Fibroblast of peridontal ligament (primary cell): ENCODE data around the gene CLRN1.
A peak's percentile ranks its signal among the peaks of the same experiment; 100 is the strongest.
"Not testable (repeated sequence)": the region's sequence is repeated elsewhere in the genome, so short reads cannot be mapped to it uniquely, and the experiment has no call there.

ENCODE experiments used
- DNase-seq: peaks from one replicate; pipeline ENCODE4 v3.0.0-alpha.2; 2010; ENCODE audit errors: extremely low read depth

The CLRN1 gene

GRCh38 chr3:150972366-150973071 lies at the start of gene CLRN1:
CLRN1 (minus strand) TSS chr3:150972727; CDS start chr3:150972708, 19 bp downstream.
- no peak for DNase-seq

GRCh38 chr3:151016478-151016795 lies 43.9 kb upstream of the CLRN1 start:
- peak; percentile 39 for DNase-seq

- DNase-seq = peak; percentile 55
Observed at GRCh38 chr3:151015767-151016477, 43.4 kb upstream of the CLRN1 start.

GRCh38 chr3:151015181-151015580 lies 42.7 kb upstream of the CLRN1 start:
- DNase-seq = no peak

- DNase-seq = no peak
Observed at GRCh38 chr3:151014501-151015018, 42.0 kb upstream of the CLRN1 start.

- DNase-seq = no peak
Observed at GRCh38 chr3:151012753-151013152, 40.2 kb upstream of the CLRN1 start.

GRCh38 chr3:151011427-151011826 lies 38.9 kb upstream of the CLRN1 start:
- DNase-seq = peak; percentile 5

- no peak for DNase-seq
Observed at GRCh38 chr3:151009981-151010380, 37.5 kb upstream of the CLRN1 start.

GRCh38 chr3:151009430-151009829 lies 36.9 kb upstream of the CLRN1 start:
- DNase-seq = no peak

- peak; percentile 80 for DNase-seq
Observed at GRCh38 chr3:151008699-151009098, 36.2 kb upstream of the CLRN1 start.

GRCh38 chr3:151003768-151004134 lies 31.2 kb upstream of the CLRN1 start:
- no peak for DNase-seq

- DNase-seq = no peak
Observed at GRCh38 chr3:151003029-151003767, 30.7 kb upstream of the CLRN1 start.

GRCh38 chr3:151002003-151002981 lies 29.8 kb upstream of the CLRN1 start:
- DNase-seq = no peak

- DNase-seq = no peak
Observed at GRCh38 chr3:150998996-150999395, 26.5 kb upstream of the CLRN1 start.

GRCh38 chr3:150996731-150997130 lies 24.2 kb upstream of the CLRN1 start:
- DNase-seq = no peak

GRCh38 chr3:150995510-150995909 lies 23.0 kb upstream of the CLRN1 start:
- no peak for DNase-seq

GRCh38 chr3:150989208-150989607 lies 16.7 kb upstream of the CLRN1 start:
- DNase-seq = no peak

- not testable (repeated sequence) for DNase-seq
Observed at GRCh38 chr3:150988395-150988794, 15.9 kb upstream of the CLRN1 start.

GRCh38 chr3:150985711-150986110 lies 13.2 kb upstream of the CLRN1 start:
- DNase-seq = no peak

- no peak for DNase-seq
Observed at GRCh38 chr3:150984066-150984465, 11.5 kb upstream of the CLRN1 start.

GRCh38 chr3:150978566-150979148 lies 6.1 kb upstream of the CLRN1 start:
- DNase-seq = no peak
